ENCODE results near the gene ACOX3.
"Not testable (repeated sequence)": the region's sequence is repeated elsewhere in the genome, so short reads cannot be mapped to it uniquely, and the experiment has no call there.

Gene ACOX3

DNA sequence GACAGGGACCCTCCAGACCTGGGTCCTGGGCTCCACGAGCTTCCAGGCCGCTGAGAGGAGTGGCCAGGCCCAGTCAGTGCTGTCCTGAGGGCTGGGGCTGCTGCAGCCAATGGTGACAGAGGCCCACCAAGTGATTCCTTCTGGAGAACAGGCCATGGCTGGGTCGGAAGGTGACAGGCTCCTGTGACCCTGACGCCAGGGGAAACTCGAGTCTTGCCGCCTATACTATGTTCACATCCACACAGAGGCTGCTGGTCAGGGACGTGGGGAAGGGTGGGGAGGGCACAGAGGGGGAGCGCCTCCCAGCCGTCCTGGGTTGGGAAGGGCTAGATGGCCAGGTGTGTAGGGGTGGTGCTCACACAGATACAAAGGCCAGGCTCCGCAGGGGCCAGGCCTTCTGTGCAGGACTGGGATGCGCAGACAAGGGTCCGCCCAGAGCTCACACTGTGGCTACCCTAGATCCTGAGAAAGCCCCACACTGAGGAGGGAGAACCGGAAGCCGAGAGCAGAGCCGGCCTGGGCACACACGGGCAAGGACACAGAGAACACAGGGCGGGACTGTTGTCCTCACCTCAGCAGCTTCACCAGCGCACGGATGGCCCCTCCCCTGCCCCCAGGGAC is 89.6 kb downstream of the ACOX3 start:
- DNase-seq (ENCODE audit: low spot score) = no peak

DNA sequence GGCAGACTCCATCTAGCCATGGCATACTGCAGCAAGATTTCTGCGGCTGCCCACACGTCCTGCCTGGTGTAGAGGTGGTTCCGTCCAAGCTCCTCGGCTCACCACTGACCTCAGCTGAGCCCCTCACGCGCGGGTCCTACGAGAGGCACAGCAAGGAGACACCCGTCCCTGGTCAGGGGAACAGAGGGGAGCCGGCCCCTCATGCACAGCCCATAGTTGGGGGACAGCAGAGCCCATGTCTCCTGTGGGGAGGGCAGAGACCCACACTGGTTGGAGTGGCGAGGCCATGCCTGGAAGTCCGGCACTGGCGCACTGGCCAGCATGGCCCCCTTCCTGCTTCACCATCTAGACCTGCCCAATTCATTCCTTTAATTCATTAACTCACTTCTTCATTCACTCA is 90.2 kb downstream of the ACOX3 start:
- no peak for DNase-seq (ENCODE audit: low spot score)

DNA sequence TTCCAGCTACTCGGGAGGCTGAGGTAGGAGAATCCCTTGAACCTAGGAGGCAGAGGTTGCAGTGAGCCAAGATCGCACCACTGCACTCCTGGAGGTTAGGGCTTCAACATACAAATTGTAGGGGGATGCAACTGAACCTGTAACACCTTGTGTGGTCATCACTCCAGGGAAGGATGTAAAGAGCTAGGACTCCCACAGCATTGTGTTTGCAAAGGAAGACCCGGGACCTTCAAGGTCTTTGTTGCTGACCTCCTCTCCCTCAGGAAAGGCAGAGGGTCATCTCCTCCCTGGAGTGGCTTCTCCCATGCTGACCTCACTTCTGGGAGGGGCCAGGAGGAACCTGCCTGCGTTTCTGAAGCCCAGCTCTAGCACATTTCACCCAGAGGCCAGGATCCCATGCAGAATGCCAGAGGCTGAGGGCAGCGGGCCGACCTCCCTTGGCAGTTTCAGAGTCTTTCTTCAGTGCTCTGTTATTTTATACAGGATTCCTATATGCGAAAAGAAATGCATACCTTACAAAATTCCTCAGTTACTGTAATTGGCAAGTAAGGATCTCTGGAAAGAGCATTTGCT is 90.8 kb downstream of the ACOX3 start:
- DNase-seq (ENCODE audit: low spot score) = no peak

DNA sequence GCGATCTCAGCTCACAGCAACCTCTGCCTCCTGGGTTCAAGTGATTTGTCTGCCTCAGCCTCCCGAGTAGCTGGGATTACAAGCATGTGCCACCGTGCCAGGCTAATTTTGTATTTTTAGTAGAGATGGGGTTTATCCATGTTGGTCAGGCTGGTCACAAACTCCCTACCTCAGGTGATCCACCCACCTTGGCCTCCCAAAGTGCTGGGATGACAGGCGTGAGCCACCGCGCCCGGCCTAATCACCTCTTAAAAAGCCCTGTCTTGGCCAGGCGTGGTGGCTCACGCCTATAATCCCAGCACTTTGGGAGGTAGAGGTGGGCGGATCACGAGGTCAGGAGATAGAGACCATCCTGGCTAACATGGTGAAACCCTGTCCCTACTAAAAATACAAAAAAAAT is 91.3 kb downstream of the ACOX3 start:
- not testable (repeated sequence) for DNase-seq (ENCODE audit: low spot score)

DNA sequence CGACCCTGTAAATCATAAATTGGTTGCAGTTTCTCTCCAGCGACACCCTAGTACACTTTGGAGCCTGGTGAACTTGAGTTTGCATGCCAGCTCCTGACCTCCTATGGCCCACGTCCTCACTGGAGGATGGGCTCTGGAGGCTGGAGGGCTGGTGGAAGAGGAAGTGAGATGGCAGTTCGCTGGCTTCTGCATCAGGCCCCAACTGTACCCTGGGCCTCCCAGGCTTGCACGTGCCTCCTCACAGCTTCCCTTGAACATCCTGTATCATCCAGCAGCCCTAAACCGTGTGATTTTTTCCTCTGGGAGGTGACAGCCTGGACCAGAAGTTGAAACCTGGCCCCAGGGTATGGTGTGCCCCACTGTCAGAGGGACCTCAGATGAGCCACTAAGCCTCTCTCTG is 92.5 kb downstream of the ACOX3 start:
- DNase-seq (ENCODE audit: low spot score) = no peak

DNA sequence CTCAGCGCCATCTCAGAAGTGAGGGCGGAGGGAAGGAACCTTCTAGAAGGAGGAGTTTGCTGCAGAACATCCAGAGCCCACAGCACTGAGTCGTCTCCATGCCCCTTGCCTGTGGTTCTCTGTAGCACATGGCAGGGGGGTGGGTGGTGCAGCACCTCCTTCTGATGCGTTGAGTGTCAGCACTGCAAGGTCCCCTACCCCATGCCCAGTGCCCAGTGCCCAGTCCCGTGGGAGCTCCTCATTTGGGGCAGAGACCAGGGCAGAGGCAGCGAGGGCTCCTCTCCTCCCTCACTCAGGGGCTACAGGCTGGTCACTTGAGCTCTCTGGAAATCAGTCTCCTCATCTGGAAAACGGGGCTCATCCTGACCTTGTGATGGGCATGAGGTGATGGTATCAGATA is 92.9 kb downstream of the ACOX3 start:
- no peak for DNase-seq (ENCODE audit: low spot score)

DNA sequence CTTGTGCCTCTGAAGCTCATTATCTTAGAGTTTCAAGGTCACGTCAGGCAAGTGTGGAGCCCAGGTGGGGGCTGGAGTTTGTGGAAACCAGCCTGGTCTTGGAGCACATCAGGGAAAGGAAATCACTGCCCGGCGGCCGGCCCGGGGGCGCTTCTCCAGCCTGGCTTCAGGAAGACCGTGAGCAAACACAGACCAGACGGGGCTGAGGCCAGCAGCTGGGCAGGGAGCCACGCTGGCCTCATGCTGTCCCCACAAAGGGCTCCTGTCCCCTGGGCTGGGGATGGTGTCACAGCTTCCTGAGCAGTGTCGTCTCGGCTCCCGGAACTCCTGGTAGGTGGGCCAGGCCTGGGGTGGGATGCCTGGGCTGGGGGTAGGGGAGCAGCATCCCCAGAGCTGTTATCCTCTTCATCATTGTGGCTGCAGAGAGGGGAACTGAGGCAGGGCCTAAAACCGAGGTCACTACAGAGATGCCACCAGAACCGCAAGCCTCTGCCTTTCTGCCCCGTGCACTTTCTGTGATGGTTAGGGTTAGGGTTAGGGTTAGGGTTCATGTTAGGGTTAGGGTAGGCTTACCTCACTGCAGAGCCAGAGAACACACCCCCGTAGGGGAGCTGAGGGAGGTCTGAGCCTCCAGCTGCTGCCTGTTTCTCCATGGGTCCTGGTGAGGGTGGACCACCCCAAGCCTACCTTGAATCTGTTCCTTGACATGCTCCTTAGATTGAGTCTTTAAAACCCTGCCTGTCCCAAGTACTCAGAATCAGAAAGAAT is 93.5 kb downstream of the ACOX3 start:
- no peak for DNase-seq (ENCODE audit: low spot score)

DNA sequence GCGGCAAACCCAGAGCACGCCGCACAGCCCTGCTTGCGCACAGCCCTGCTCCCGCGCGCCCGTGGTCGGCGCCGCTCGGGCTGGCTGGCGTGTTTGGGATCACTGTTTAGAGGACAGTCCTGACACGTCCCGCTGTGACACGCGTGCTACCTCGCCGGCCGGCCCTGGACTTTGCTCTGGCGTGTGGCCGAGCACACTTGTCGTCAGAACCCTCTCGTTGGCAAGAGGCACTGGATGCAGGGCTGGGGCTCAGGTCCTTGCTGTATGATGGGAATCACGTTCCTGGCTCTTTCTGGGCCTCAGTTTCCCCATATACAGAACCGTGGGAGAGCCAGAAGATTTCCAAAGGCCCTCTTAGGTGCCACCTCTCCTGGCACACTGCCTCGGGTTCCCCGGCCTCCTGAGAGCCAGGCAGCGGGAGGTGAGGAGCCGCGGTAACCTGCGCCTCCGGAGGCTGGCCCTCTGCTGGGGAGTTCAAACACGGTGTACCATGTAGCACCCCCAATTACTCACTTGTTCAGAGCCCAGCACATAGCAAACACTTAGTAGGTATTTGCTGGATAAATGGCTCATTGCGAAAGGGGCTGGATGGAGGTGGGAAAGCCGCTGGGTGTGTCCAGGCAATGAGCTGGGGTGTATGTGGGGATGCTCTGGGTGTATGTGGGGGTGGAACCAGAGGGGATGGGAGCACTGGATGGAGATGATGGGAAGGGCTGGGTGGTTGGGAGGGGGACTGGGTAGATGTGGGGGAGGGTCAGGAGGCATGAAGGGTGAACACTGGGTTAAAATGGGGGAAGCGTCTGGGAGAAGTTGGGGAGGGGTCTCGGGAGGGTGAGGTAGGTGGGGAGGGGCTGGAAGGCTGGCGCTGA is 94.3 kb downstream of the ACOX3 start:
- DNase-seq (ENCODE audit: low spot score) = no peak

DNA sequence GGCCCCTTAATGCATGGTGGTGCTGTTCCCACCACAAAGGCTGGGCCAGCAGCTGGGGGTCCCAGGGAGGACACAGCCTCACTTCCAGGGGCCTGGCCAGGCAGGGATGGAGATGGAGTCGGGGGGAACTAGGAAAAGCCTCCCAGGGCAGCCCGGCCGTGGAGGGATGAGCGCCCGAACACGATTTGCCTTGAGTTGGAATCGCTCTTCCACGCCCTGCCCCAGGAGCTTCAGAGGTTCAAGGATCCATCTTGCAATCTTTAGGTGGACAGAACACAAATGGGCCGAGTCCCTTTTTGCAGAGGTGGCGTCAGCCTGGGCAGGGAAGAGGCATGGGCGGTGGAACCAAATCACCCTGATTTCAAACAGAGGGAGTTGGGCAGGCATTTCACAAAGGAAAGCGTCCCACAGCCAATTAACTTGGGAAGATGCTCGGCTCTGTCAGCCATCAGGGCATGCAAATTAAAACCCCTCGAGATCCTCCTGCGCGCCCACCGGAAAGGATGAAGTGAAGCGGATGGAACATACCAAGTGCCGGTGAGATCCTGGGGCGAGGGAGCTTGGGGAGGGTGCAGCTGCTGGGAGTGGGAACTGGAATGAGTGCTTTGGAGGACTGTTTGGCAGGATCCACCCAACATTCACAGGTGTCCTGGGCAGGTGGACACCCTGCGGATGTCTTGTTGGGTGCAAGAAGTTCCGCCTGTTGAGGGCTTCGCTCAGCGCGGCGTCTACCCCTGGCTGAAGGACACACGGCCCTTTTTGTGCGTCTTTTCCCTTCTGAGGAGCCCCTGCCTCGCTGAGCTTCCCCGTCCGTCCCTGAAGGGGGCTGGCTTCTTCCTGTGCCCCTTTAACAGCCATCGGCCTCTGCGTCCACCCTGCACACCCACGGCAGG is 95.2 kb downstream of the ACOX3 start:
- no peak for DNase-seq (ENCODE audit: low spot score)

DNA sequence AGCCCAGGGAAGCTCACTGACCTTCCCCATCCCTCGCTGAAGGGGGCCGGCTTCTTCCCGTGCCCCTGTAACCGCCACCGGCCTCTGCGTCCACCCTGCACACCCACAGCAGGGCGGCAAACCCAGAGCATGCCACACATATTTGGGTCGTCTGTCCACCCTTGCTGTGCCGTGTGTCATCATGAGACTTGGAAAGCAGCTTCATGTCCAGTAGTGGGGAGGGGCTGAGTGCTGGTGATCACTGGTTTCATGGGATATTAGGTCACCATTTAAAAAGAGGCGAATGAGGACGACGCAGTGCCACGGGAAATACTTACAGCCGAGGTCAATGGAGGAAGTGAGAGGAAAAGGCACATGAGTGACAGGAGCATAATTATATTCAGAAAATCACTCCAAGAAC is 96.1 kb downstream of the ACOX3 start:
- DNase-seq (ENCODE audit: low spot score) = no peak

DNA sequence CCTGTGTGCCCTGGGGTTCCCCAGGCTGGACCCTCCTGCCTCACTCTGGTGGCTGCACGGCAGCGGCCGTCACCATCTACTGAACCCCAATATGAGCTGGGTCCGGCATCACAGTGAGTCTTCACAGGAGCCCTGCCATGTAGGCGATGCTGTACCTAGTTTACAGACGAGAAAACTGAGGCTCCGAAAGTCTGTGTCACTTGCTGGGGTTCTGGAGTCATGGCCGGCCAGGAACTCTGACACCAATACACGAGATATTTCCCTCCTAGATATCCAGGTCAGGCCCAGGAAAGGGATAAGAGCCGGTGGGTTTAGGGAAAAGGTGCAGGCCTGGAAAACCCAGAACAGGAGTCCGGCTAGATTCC is 96.6 kb downstream of the ACOX3 start:
- no peak for DNase-seq (ENCODE audit: low spot score)

DNA sequence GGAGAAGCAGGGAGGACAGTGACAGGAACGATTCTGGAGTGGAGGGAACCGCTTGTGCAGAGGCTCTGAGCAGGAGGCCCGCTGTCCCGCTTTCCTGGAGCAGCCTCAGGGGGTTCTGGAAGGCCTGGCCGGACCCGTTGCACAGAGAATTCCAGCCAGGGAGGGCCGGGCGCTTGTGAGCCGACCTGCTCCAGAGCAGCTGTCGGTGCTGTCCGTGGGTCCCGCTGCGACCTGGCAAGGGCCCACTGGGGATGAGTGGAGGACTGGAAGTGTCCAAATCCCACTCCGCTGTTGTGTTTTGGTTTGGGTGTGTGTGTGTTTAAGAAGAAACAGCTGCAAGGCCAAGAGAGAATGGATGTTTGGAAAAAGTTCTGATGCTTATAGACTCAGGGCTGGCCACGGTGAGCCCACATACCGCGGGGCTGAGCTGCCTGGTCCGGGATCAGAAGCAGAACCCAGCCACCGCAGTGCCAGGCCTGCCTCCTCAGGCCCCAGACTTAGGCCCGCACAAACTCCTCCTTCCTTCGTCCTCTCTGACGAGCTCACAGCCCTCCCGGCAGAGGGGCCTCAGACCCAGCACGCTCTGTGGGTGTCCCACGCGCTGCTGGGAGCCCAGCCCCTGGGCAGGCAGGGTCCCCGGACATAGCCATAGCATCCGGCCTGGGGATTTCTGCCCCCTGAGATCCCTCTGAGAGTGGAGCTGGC is 97.1 kb downstream of the ACOX3 start:
- DNase-seq (ENCODE audit: low spot score) = no peak

DNA sequence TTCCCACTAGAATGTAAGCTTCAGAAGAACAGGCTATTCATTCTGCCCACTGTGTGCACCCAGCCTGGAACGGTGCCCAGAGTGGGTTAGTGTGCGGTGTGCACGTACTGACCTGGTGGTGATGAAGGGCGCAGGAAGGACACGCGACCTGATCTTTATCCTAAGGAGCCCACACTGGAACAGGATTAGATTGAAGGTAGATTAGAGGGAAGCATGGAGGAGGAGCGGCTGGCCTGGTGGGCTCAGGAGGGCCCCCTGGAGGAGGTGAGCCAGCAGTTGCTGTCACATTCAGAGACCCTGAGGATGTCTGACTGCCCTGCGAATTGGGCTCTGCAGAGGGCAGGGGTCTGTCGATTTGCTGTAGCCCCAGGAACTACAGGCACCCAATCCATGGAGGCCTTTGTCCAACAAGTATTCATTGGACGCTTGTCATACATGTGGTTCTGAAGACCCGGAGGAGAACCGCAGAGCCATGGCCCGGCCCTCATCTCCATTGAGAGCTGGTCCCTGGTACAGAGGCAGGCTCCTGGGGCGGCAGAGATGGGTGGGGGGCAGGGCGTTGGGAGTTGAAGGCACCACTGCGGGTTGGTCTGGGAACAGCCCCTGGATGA is 97.8 kb downstream of the ACOX3 start:
- no peak for DNase-seq (ENCODE audit: low spot score)

DNA sequence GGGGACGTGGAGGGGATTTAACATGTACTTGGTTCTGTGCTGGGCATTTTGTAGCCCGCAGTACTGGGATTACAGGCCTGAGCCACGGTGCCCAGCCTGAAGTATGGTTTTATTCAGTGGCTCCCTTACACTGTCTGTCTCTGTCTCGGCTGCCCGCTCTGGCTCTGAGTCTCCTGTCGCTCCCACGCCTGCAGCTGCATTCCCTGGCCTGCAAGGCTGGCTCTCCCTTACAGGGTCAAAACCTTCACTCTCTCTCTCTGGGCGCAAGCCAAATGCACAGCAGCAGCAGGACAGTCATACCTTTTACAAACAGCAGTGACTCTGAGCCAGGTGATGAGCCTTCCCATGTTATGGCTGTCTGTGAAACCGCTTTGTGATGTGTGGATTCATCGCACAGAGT is 98.8 kb downstream of the ACOX3 start:
- DNase-seq (ENCODE audit: low spot score) = no peak

DNA sequence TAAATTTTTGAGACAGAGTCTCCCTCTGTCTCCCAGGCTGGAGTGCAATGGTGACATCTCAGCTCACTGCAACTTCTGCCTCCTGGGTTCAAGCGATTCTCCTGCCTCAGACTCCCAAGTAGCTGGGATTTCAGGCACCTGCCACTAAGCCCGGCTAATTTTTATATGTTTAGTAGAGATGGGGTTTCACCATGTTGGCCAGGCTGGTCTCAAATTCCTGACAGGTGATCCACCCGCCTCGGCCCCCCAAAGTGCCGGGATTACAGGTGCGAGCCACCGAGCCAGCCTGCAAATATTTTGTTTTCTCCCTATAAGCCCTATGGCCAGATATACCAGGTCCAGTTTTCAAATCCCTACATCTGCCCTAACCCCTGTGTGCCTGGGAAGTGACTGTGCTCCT is 99.2 kb downstream of the ACOX3 start:
- not testable (repeated sequence) for DNase-seq (ENCODE audit: low spot score)

DNA sequence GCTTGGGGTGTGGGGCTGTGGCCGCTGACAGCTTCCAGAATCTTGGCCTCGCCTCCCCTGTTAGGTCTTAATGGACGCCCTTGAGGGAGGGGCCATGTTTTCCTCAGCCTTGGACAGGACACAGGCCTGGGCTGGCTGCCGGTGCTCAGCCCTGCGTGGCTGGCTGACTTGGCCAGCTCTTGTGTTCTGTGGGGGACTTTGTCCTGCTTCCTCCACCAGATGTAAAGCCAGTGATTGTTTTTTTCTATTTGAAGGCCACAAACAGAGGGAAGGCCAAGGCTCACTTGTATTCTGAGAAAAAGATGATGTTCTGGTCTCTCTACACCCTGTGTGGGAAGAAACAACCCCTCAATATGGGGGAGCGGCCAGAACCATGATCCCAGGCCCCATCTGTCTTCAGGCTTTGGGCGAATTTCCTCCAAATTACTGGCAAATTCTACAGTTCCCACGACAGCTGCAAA is 99.7 kb downstream of the ACOX3 start:
- DNase-seq (ENCODE audit: low spot score) = no peak

DNA sequence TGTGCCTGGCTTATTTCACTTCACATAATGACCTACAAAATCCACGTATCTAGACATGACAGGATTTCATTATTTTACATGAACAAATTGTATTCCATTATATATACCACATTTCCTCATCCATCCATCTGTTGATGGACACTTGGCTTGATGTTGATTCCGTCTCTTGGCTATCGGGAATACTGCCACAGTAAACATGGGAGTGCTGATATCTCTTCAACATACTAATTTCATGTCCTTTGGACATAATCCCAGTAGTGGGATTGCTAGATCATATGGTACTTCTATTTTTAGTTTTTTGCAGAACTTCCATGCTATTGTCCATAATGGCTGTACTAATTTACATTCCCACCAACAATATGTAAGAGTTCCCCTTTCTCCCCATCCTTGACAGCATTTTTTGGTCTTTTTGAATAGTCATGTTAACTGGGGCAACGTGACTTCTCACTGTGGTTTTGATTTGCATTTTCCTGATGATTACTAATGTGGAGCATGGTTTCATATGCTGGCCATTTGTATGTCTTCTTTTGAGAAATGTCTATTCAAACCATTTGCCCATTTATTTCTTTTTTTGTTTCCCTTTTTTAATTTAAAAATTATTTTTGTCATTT is 102.1 kb downstream of the ACOX3 start:
- DNase-seq (ENCODE audit: low spot score) = no peak

DNA sequence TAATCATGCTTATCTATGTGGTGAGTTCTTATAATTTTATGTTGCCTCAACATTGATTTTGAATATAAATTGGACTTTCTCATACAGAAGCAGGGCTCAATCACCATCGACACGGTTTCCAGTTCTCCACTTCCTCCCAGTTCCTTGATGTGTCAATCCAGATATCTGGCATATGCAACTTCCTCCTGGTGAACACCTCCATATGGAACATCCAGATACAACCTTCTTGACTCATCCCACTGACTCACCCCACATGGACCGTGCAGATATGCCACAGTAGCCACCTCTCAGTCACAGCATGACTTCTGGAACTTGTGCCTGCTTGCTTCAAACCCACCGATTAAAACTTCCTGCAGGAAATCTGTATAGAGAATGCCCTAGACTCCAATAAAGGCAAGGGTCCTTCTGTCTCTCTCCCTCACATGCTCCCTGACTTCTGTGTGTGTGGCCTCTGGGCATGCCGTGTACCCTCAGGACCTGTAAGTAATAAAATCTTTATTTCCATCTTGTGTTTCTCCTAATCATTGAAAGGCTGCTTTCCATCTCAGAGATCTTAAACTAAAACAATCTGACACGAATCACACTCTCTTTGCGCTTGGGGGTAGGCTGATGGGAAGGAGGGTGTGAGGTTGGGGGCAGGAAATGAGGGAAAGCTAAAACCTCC is 104.0 kb downstream of the ACOX3 start:
- DNase-seq (ENCODE audit: low spot score) = peak; percentile 64

DNA sequence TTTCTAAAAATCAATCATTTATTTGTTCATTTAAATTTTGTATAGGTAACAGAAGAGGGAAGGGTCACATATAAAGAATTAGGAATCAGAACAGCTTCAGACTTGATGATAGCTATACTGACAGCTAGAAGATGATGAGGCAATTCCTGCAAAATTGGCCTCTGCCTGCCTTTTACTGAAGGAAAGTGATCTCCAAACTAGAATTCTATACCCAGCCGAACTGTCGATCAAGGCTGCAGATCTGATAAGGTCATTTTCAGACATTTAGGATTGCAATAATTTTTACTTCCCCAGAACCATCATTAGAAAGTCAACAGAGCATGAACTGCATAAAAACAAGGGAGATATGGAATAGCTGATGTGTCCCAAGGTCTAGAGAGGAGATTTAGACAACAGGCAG is 104.7 kb downstream of the ACOX3 start:
- no peak for DNase-seq (ENCODE audit: low spot score)
